ENCODE results near the gene MROH2B. TPM values are rescaled to one million over a fixed set of nuclear protein-coding genes. Genes with fewer than 3 reads are reported as not detected.

MROH2B gene
- total and polyA plus RNA-seq, 2 donors (not counting 3 experiments of a cell fraction or from before 2014, with no cell fraction given), result not detected

GRCh38 chr5:40973364-40974004, 97.7 kb downstream of the MROH2B start:
- Histone ChIP-seq H3K79me2 (ENCODE audit: control insufficient read depth, insufficient read depth, low read length) (no peaks in the 10 kb centered on the region), H3K9ac (replicated peaks; ENCODE audit: extremely low read depth, insufficient read depth, low read length) (no peak overlapping the region), H3K27ac (ENCODE audit: insufficient read depth, low read depth, low read length) (no peak overlapping the region), H3K4me1 (ENCODE audit: control insufficient read depth, extremely low read depth, insufficient read depth, low read length) (no peaks in the 10 kb centered on the region), H3K36me3 (ENCODE audit: control insufficient read depth in 2 of 2, extremely low read depth in 1 of 2, insufficient read depth in 2 of 2, low read length in 2 of 2) (no peaks in the 10 kb centered on the region), H3K4me3 (replicated peaks in 1 of 3; ENCODE audit: insufficient read depth in 1 of 3, low read depth in 1 of 3, low read length in 3 of 3) (no peak overlapping the region), H3K27me3 (ENCODE audit: control insufficient read depth in 2 of 2, insufficient read depth in 2 of 2, low read length in 2 of 2) (no peaks in the 10 kb centered on the region), H3K9me1 (replicated peaks; ENCODE audit: control insufficient read depth, extremely low read depth, insufficient read depth, low read length) (no peaks in the 10 kb centered on the region), H3K9me3 (replicated peaks; ENCODE audit: control insufficient read depth, insufficient read depth, low read length) (no peaks in the 10 kb centered on the region), H4K20me1 (replicated peaks; ENCODE audit: control insufficient read depth, extremely low read depth, insufficient read depth, low read length) (no peaks in the 10 kb centered on the region), H2AFZ (ENCODE audit: low read depth, low read length) (no peak overlapping the region), H3K4me2 (ENCODE audit: insufficient read depth, low read length) (no peak overlapping the region)
- FAIRE-seq (no peak), DNase-seq (ENCODE audit: low read depth, low spot score) (no peak)
- POLR2A ChIA-PET, result no interaction called here
- no TSS peak for BruUV-seq (replicated peaks)
- dilution Hi-C loops (cut with MboI; ENCODE audit: extremely low pct_ligation_motif_present, low sequenced_read_pairs), result no loop called here
- TF ChIP-seq CTCF (IDR thresholded peaks at IDR 0.05; ENCODE audit: extremely low read depth in 1 of 2, insufficient read depth in 1 of 2, low read depth in 1 of 2, low read length in 2 of 2), result no peak
- no peak for TF ChIP-seq POLR2A (IDR thresholded peaks at IDR 0.05; ENCODE audit: low read depth, low read length)
- no peak for TF ChIP-seq MYC (IDR thresholded peaks at IDR 0.05; ENCODE audit: low read depth, low read length)
- TF ChIP-seq, protein P1, sequence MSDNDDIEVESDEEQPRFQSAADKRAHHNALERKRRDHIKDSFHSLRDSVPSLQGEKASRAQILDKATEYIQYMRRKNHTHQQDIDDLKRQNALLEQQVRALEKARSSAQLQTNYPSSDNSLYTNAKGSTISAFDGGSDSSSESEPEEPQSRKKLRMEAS (IDR thresholded peaks at IDR 0.05; ENCODE audit: insufficient read depth, insufficient read length), result no peak
- TF ChIP-seq FOS (IDR thresholded peaks at IDR 0.05; ENCODE audit: borderline replicate concordance, insufficient read depth, low read length), result no peak
- TF ChIP-seq JUN (IDR thresholded peaks at IDR 0.05; ENCODE audit: borderline replicate concordance, insufficient read depth, insufficient read length, low read depth), result no peak
- TF ChIP-seq POLR2AphosphoS5 (IDR thresholded peaks at IDR 0.05; ENCODE audit: insufficient read depth, low read depth, low read length), result no peak
- no peak for TF ChIP-seq EZH2 (IDR thresholded peaks at IDR 0.05; ENCODE audit: borderline replicate concordance, low read depth, low read length, severe bottlenecking)
- no peak for TF ChIP-seq GATA2 (IDR thresholded peaks at IDR 0.05; ENCODE audit: insufficient read depth, insufficient read length, low read depth, low read length)
- intact Hi-C loops (cut with micrococcal nuclease), result no loop called here
- CTCF ChIA-PET, result no interaction called here
